Measurements from ENCODE around the gene ACOT13. TPM values are rescaled to one million over a fixed set of nuclear protein-coding genes. Genes with fewer than 3 reads are reported as not detected.
"Not testable (repeated sequence)": the region's sequence is repeated elsewhere in the genome, so short reads cannot be mapped to it uniquely, and the experiment has no call there.

ACOT13 gene
- total RNA-seq, 1 experiment from 2014 or later = 55.6 TPM

- no peak for DNase-seq
- H3K36me3 Mint-ChIP-seq (ENCODE audit: insufficient read depth, unreplicated experiment) = no peaks in the 10 kb centered on the region
- H3K4me3 Mint-ChIP-seq (ENCODE audit: unreplicated experiment) = no peak overlapping the region
- Histone ChIP-seq H3K4me3 (ENCODE audit: low read depth, low read length) (no peak overlapping the region), H3K36me3 (ENCODE audit: control insufficient read depth, insufficient read depth, low read length) (no peaks in the 10 kb centered on the region), H3K27me3 (replicated peaks; ENCODE audit: control insufficient read depth, insufficient read depth, low read length) (no peaks in the 10 kb centered on the region), H3K9me3 (0 out of 2 replicates have a peak, but pooled peaks cover 6% of the 10 kb centered on the region), H3K4me1 (peaks cover 13% of the 10 kb centered on the region; the same call in 1 of the 2 replicates)
- BruUV-seq (replicated peaks) = no TSS peak
- CTCF ChIA-PET = interaction anchor here (0.8 kb wide), 1 partner anchor 14 kb away, joined by 3 read pairs; no protein-coding TSS in a partner anchor
- H3K9me3 Mint-ChIP-seq (ENCODE audit: unreplicated experiment) = peaks cover 9% of the 10 kb centered on the region
- H3K27ac Mint-ChIP-seq (ENCODE audit: unreplicated experiment) = no peak overlapping the region
- H3K27me3 Mint-ChIP-seq (ENCODE audit: insufficient read depth, unreplicated experiment) = no peaks in the 10 kb centered on the region
- TF ChIP-seq, protein P1, sequence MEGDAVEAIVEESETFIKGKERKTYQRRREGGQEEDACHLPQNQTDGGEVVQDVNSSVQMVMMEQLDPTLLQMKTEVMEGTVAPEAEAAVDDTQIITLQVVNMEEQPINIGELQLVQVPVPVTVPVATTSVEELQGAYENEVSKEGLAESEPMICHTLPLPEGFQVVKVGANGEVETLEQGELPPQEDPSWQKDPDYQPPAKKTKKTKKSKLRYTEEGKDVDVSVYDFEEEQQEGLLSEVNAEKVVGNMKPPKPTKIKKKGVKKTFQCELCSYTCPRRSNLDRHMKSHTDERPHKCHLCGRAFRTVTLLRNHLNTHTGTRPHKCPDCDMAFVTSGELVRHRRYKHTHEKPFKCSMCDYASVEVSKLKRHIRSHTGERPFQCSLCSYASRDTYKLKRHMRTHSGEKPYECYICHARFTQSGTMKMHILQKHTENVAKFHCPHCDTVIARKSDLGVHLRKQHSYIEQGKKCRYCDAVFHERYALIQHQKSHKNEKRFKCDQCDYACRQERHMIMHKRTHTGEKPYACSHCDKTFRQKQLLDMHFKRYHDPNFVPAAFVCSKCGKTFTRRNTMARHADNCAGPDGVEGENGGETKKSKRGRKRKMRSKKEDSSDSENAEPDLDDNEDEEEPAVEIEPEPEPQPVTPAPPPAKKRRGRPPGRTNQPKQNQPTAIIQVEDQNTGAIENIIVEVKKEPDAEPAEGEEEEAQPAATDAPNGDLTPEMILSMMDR (IDR thresholded peaks at IDR 0.05; ENCODE audit: insufficient read depth in 1 of 2, low read depth in 1 of 2, low read length in 1 of 2, severe bottlenecking in 1 of 2, unreplicated experiment in 1 of 2) = no peak
- POLR2A ChIA-PET = interaction anchor here (1.0 kb wide), 1 partner anchor 31 kb away, joined by 4 read pairs; no protein-coding TSS in a partner anchor
- intact Hi-C loops (cut with micrococcal nuclease; ENCODE audit: unreplicated experiment) = no loop called here
- no peaks in the 10 kb centered on the region for H3K4me1 Mint-ChIP-seq (ENCODE audit: low read depth, unreplicated experiment)
These were observed 85.6 kb downstream of the ACOT13 start for GRCh38 chr6:24752503-24752902.

- no peaks in the 10 kb centered on the region for H3K4me1 Mint-ChIP-seq (ENCODE audit: low read depth, unreplicated experiment)
- peaks cover 13% of the 10 kb centered on the region; the same call in 1 of the 2 replicates for H3K4me1 ChIP-seq
- peaks cover 9% of the 10 kb centered on the region for H3K9me3 Mint-ChIP-seq (ENCODE audit: unreplicated experiment)
- ChIA-PET CTCF (interaction anchor here (0.8 kb wide), 1 partner anchor 14 kb away, joined by 3 read pairs; no protein-coding TSS in a partner anchor), POLR2A (interaction anchor here (1.0 kb wide), 1 partner anchor 31 kb away, joined by 4 read pairs; no protein-coding TSS in a partner anchor)
- H3K27ac Mint-ChIP-seq (ENCODE audit: unreplicated experiment) = no peak overlapping the region
- H3K36me3 ChIP-seq (ENCODE audit: control insufficient read depth, insufficient read depth, low read length) = no peaks in the 10 kb centered on the region
- 0 out of 2 replicates have a peak, but pooled peaks cover 6% of the 10 kb centered on the region for H3K9me3 ChIP-seq
- DNase-seq = peak; percentile 49 to 63
- TF ChIP-seq, protein P1 (IDR thresholded peaks at IDR 0.05; ENCODE audit: insufficient read depth in 1 of 2, low read depth in 1 of 2, low read length in 1 of 2, severe bottlenecking in 1 of 2, unreplicated experiment in 1 of 2) = no peak
- intact Hi-C loops (cut with micrococcal nuclease; ENCODE audit: unreplicated experiment) = no loop called here
- H3K36me3 Mint-ChIP-seq (ENCODE audit: insufficient read depth, unreplicated experiment) = no peaks in the 10 kb centered on the region
- no peak overlapping the region for H3K4me3 ChIP-seq (ENCODE audit: low read depth, low read length)
- H3K27me3 ChIP-seq (replicated peaks; ENCODE audit: control insufficient read depth, insufficient read depth, low read length) = no peaks in the 10 kb centered on the region
- H3K4me3 Mint-ChIP-seq (ENCODE audit: unreplicated experiment) = no peak overlapping the region
- H3K27me3 Mint-ChIP-seq (ENCODE audit: insufficient read depth, unreplicated experiment) = no peaks in the 10 kb centered on the region
- BruUV-seq (replicated peaks) = no TSS peak
These were observed 86.1 kb downstream of the ACOT13 start for GRCh38 chr6:24752917-24753492.

- TF ChIP-seq, protein P1 (IDR thresholded peaks at IDR 0.05; ENCODE audit: insufficient read depth in 1 of 2, low read depth in 1 of 2, low read length in 1 of 2, severe bottlenecking in 1 of 2, unreplicated experiment in 1 of 2) = no peak
- ChIA-PET POLR2A (interaction anchor here (1.0 kb wide), 1 partner anchor 32 kb away, joined by 4 read pairs; no protein-coding TSS in a partner anchor), CTCF (no interaction called here)
- Mint-ChIP-seq H3K27me3 (ENCODE audit: insufficient read depth, unreplicated experiment) (no peaks in the 10 kb centered on the region), H3K36me3 (ENCODE audit: insufficient read depth, unreplicated experiment) (no peaks in the 10 kb centered on the region), H3K27ac (ENCODE audit: unreplicated experiment) (no peak overlapping the region), H3K9me3 (ENCODE audit: unreplicated experiment) (peaks cover 9% of the 10 kb centered on the region), H3K4me1 (ENCODE audit: low read depth, unreplicated experiment) (no peaks in the 10 kb centered on the region), H3K4me3 (ENCODE audit: unreplicated experiment) (no peak overlapping the region)
- no peak for DNase-seq
- no peaks in the 10 kb centered on the region for H3K27me3 ChIP-seq (replicated peaks; ENCODE audit: control insufficient read depth, insufficient read depth, low read length)
- peaks cover 13% of the 10 kb centered on the region; the same call in 1 of the 2 replicates for H3K4me1 ChIP-seq
- no peaks in the 10 kb centered on the region for H3K36me3 ChIP-seq (ENCODE audit: control insufficient read depth, insufficient read depth, low read length)
- no TSS peak for BruUV-seq (replicated peaks)
- H3K4me3 ChIP-seq (ENCODE audit: low read depth, low read length) = no peak overlapping the region
- intact Hi-C loops (cut with micrococcal nuclease; ENCODE audit: unreplicated experiment) = no loop called here
- H3K9me3 ChIP-seq = 0 out of 2 replicates have a peak, but pooled peaks cover 6% of the 10 kb centered on the region
These were observed 86.7 kb downstream of the ACOT13 start for GRCh38 chr6:24753545-24753944.

GRCh38 chr6:24754378-24754777, 87.5 kb downstream of the ACOT13 start:
- BruUV-seq (replicated peaks) = not testable (repeated sequence)

More at GRCh38 chr6:24754378-24754777, 87.5 kb downstream of the ACOT13 start:
- DNase-seq; H3K27ac Mint-ChIP-seq (ENCODE audit: unreplicated experiment); H3K36me3 Mint-ChIP-seq (ENCODE audit: insufficient read depth, unreplicated experiment); H3K9me3 ChIP-seq; H3K4me3 ChIP-seq (ENCODE audit: low read depth, low read length); H3K9me3 Mint-ChIP-seq (ENCODE audit: unreplicated experiment); H3K27me3 ChIP-seq (replicated peaks; ENCODE audit: control insufficient read depth, insufficient read depth, low read length); POLR2A ChIA-PET; H3K36me3 ChIP-seq (ENCODE audit: control insufficient read depth, insufficient read depth, low read length); CTCF ChIA-PET; intact Hi-C loops (cut with micrococcal nuclease; ENCODE audit: unreplicated experiment); H3K4me3 Mint-ChIP-seq (ENCODE audit: unreplicated experiment); H3K4me1 Mint-ChIP-seq (ENCODE audit: low read depth, unreplicated experiment); H3K27me3 Mint-ChIP-seq (ENCODE audit: insufficient read depth, unreplicated experiment): not testable (repeated sequence)
- H3K4me1 ChIP-seq = peaks cover 13% of the 10 kb centered on the region; the same call in 1 of the 2 replicates
